ENCODE data around the gene AGBL3. TPM values are rescaled to one million over a fixed set of nuclear protein-coding genes. Genes with fewer than 3 reads are reported as not detected.

Gene AGBL3
- total and polyA plus RNA-seq, 2 of the 8 experiments (the other 6 are each of a cell fraction or from before 2014, with no cell fraction given), result 1.1 to 1.9 TPM

GRCh38 chr7:135091717-135092116 is 105.4 kb downstream of the AGBL3 start (continued):
- TF ChIP-seq HDAC6 (IDR thresholded peaks at IDR 0.05; ENCODE audit: low read depth, low read length) (no peak), SP2 (IDR thresholded peaks at IDR 0.05; ENCODE audit: low read length) (no peak), RXRA (IDR thresholded peaks at IDR 0.05; ENCODE audit: insufficient read depth, low read depth, low read length) (no peak), KDM1A (IDR thresholded peaks at IDR 0.05; ENCODE audit: borderline replicate concordance, low read length) (no peak), RFX5 (IDR thresholded peaks at IDR 0.05; ENCODE audit: borderline replicate concordance, low read depth, low read length) (no peak)

All from H1 (cell line).